Measurements from ENCODE around the gene SELENOF. TPM values are rescaled to one million over a fixed set of nuclear protein-coding genes. Genes with fewer than 3 reads are reported as not detected.

The SELENOF gene
- total RNA-seq, 4 donors from 2014 or later: 46.1 to 119 (median 98.0) TPM

DNA sequence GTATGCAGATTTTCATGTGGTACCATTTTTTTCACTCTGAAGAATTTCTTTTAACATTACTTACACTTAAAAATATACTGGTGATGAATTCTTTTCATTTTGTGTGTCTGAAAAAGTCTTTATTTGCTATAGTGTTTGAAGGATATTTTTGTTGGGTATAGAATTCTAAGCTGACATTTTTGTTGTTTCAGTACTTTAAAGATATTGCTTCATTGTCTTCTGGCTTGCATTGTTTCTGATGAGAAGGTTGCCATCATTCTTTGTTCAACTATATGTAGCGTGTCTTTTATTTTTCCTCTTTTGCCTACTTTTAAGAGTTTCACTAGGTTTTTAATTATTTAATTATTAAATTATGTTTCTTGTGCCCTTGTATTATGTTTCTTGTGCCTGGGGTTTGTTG, 8.5 kb upstream of the SELENOF start:
- DNase-seq: no peak
- Histone ChIP-seq H3K27ac (no peak overlapping the region), H3K4me3 (no peak overlapping the region), H3K9me3 (peaks cover 0 to 20% (median 7%) of the 10 kb centered on the region in 3 donors), H3K27me3 (no peaks in the 10 kb centered on the region), H3K4me1 (peaks cover 0 to 11% (median 5%) of the 10 kb centered on the region in 3 donors), H3K36me3 (no peaks in the 10 kb centered on the region)
- intact Hi-C loops (cut with DNase I): no loop called here
- TF ChIP-seq CTCF (IDR thresholded peaks at IDR 0.05): no peak
- TF ChIP-seq POLR2A (IDR thresholded peaks at IDR 0.05): no peak
- WGBS, 2 donors: 94 to 100% methylated on average over 1 of the region's 1 CpG

DNA sequence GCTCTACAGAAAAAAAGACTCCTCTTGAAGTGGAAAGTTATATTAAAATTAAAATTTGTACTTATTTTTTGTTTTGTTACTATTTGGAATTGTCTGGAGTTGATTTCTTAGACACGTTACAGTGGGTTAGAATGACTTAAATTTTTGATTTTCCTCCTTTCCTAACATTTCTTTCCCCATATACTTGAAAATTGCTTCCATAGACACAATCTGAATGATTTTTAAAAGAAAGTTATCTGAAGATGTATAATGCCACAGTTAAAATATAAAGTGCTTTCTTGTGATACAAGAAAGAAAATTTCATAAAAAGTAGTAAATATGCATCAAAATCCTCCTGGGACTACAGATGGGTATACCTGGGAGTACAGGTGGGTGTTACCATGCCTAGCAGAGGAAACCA, 2.8 kb upstream of the SELENOF start:
- DNase-seq: no peak
- 85 to 92% methylated on average over 1 of the region's 1 CpG for WGBS, 2 donors
- TF ChIP-seq CTCF (IDR thresholded peaks at IDR 0.05) (no peak), POLR2A (IDR thresholded peaks at IDR 0.05) (no peak)
- no peak overlapping the region for H3K27ac ChIP-seq
- no peak overlapping the region for H3K4me3 ChIP-seq
- no peaks in the 10 kb centered on the region for H3K9me3 ChIP-seq
- intact Hi-C loops (cut with DNase I): no loop called here
- H3K4me1 ChIP-seq: peaks cover 5 to 26% (median 14%) of the 10 kb centered on the region in 3 donors
- no peaks in the 10 kb centered on the region for H3K27me3 ChIP-seq
- H3K36me3 ChIP-seq: no peaks in the 10 kb centered on the region

DNA sequence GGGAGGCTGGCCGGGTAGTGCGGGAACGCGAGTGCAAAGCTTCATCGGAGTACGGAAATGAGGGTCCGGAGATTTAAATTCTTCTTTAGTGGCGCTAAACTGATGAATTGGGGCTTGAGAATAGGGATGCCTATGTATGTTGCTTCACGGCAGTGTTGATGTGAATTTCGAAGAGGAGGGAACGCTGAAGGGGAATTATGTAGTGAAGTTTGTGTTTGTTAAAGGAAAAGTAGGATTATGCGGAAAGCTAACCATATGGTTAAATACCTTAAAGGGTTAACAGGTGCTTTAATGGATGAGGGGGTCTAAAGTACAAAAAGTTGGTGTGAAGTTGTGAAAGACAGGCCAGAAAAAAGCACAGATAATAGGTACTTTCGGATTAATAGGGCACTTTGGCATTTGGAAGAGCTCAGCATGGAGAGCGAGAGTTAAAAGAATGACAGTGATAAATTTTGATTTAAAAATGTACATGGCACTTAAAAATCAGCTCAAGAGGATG, 1.9 kb upstream of the SELENOF start:
- WGBS, 2 donors: 3 to 5% methylated on average over 14 of the region's 14 CpGs
- Histone ChIP-seq H3K36me3 (peaks cover 0 to 3% (median 0%) of the 10 kb centered on the region in 3 donors), H3K9me3 (no peaks in the 10 kb centered on the region), H3K4me3 (peak overlapping the region; percentile 76 to 98 (median 83)), H3K27me3 (no peaks in the 10 kb centered on the region), H3K4me1 (peaks cover 5 to 36% (median 16%) of the 10 kb centered on the region in 3 donors), H3K27ac (peak overlapping the region; percentile 86 to 92 (median 92))
- no peak for DNase-seq
- TF ChIP-seq CTCF (IDR thresholded peaks at IDR 0.05) (no peak), POLR2A (IDR thresholded peaks at IDR 0.05) (no peak)
- intact Hi-C loops (cut with DNase I): no loop called here

DNA sequence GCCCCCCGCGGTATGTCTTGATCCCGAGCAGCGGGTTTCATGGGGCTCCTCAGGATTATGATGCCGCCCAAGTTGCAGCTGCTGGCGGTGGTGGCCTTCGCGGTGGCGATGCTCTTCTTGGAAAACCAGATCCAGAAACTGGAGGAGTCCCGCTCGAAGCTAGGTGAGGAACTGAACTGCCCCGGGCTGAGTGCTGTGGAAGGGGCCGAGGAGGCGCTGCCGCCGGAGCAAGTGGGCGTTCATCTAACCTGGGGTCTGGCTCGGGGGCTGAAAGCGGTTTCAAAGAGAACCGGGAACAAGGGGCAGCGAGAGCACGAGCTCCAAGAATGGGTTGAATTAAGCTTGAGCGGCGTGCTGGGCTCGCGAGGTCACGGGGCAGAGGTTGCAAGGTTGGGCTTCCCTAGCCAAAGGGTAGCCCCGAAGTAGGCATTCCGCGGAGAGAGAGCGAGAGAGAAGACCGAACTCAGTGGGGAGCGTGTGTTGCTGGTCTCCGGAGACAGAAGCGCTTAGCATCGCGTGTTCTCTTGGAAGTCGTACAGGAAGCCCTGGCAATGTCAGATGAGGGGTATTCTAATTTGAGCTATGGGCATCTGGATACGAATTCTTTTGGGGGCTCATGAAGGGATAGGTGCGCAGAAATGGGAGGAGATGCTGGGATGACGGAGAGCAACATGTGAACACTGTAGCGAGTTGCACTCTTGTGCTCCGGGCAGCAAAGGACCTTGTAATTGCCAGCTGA, 1.2 kb upstream of the SELENOF start:
- no peaks in the 10 kb centered on the region for H3K27me3 ChIP-seq
- no peak for DNase-seq
- intact Hi-C loops (cut with DNase I): no loop called here
- no peak for TF ChIP-seq POLR2A (IDR thresholded peaks at IDR 0.05)
- no peak for TF ChIP-seq CTCF (IDR thresholded peaks at IDR 0.05)
- H3K9me3 ChIP-seq: no peaks in the 10 kb centered on the region
- WGBS, 2 donors: 1% methylated on average over 29 to 35 of the region's 43 CpGs
- peaks cover 0 to 9% (median 0%) of the 10 kb centered on the region in 3 donors for H3K36me3 ChIP-seq
- H3K27ac ChIP-seq: peak overlapping the region; percentile 86 to 92 (median 92)
- H3K4me1 ChIP-seq: peaks cover 5 to 38% (median 16%) of the 10 kb centered on the region in 3 donors
- H3K4me3 ChIP-seq: peak overlapping the region; percentile 76 to 98 (median 83)

DNA sequence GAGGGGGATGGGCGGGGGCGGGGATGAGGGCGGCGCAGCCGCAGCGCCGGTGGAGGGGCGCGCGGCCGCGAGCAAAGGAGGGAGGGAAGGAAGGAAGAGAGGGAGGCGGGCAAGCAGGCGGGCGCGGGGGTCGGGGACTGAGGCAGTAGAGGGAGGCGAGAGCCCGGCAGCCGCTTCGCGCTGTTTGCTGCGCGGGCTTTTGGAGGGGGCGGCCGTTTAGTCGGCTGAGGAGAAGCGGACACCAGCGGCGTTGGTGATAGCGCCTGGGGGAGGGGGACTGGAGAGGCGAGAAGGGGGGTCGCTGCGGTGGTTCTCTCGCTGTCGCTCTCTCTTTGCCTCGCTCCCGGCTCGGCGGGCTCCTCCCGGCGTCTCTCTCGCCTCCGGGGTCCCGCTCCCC, 673 bp upstream of the SELENOF start, which contains the start of gene HS2ST1:
Gene HS2ST1, plus strand, starts transcription at position 35 of the 397 bp plus-strand sequence.
- TF ChIP-seq POLR2A (IDR thresholded peaks at IDR 0.05) (peak in 2 of 4 donors; percentile 27 to 77), CTCF (IDR thresholded peaks at IDR 0.05) (no peak)
- no peak for DNase-seq
- WGBS, 2 donors: 0% methylated on average over 4 to 17 of the region's 45 CpGs

More for the DNA sequence above, 673 bp upstream of the SELENOF start, which contains the start of gene HS2ST1:
- intact Hi-C loops (cut with DNase I): no loop called here
- H3K27ac ChIP-seq: peak within 1 kb of the TSS; percentile 91 to 93 (median 92)
- peaks cover 5 to 39% (median 16%) of the 10 kb centered on the region in 3 donors for H3K4me1 ChIP-seq
- no peaks in the 10 kb centered on the region for H3K27me3 ChIP-seq
- H3K36me3 ChIP-seq: peaks cover 0 to 14% (median 0%) of the 10 kb centered on the region in 3 donors
- no peaks in the 10 kb centered on the region for H3K9me3 ChIP-seq
- peak within 1 kb of the TSS; percentile 76 to 98 (median 83) for H3K4me3 ChIP-seq

All from esophagus squamous epithelium (tissue), 5 donors.